ENCODE results near the gene MANSC1. TPM values are rescaled to one million over a fixed set of nuclear protein-coding genes. Genes with fewer than 3 reads are reported as not detected.
A peak's percentile ranks its signal among the peaks of the same experiment; 100 is the strongest.

MANSC1 gene
- total RNA-seq, 1 donor from 2014 or later, result 16.2 TPM

- TF ChIP-seq POLR2AphosphoS5 (IDR thresholded peaks at IDR 0.05; ENCODE audit: insufficient read depth in 1 of 2, low read depth in 1 of 2), result no peak
- TF ChIP-seq CTCF (IDR thresholded peaks at IDR 0.05), result no peak
- TF ChIP-seq POLR2A (IDR thresholded peaks at IDR 0.05), result no peak
- no peaks in the 10 kb centered on the region for H3K9me3 ChIP-seq
- no peaks in the 10 kb centered on the region for H3K36me3 ChIP-seq
- no peak for DNase-seq (ENCODE audit: extremely low spot score in 2 of 2)
- peaks cover 37% of the 10 kb centered on the region for H3K4me1 ChIP-seq
- intact Hi-C loops (cut with DNase I), result loop anchor here (10.0 kb wide), 1 partner anchor 168 kb away; the partner anchor contains the start of gene DUSP16
- H3K27ac ChIP-seq, result peak overlapping the region; percentile 83
- no peaks in the 10 kb centered on the region for H3K27me3 ChIP-seq
- H3K4me3 ChIP-seq, result no peak overlapping the region
These were observed 46.7 kb upstream of the MANSC1 start for GRCh38 chr12:12396694-12397093.

- intact Hi-C loops (cut with DNase I), result loop anchor here (10.0 kb wide), 1 partner anchor 172 kb away; the partner anchor contains the start of gene DUSP16
- no peak for DNase-seq (ENCODE audit: extremely low spot score in 2 of 2)
- TF ChIP-seq POLR2A (IDR thresholded peaks at IDR 0.05) (no peak), CTCF (IDR thresholded peaks at IDR 0.05) (no peak), POLR2AphosphoS5 (IDR thresholded peaks at IDR 0.05; ENCODE audit: insufficient read depth in 1 of 2, low read depth in 1 of 2) (no peak)
- Histone ChIP-seq H3K36me3 (no peaks in the 10 kb centered on the region), H3K4me3 (no peak overlapping the region), H3K27ac (no peak overlapping the region), H3K9me3 (no peaks in the 10 kb centered on the region), H3K27me3 (no peaks in the 10 kb centered on the region), H3K4me1 (peaks cover 15% of the 10 kb centered on the region)
These were observed 43.1 kb upstream of the MANSC1 start for GRCh38 chr12:12393171-12393570.

- Histone ChIP-seq H3K27ac (no peak overlapping the region), H3K4me3 (no peak overlapping the region), H3K4me1 (peaks cover 13% of the 10 kb centered on the region), H3K36me3 (no peaks in the 10 kb centered on the region), H3K9me3 (no peaks in the 10 kb centered on the region), H3K27me3 (no peaks in the 10 kb centered on the region)
- TF ChIP-seq POLR2A (IDR thresholded peaks at IDR 0.05), result no peak
- TF ChIP-seq POLR2AphosphoS5 (IDR thresholded peaks at IDR 0.05; ENCODE audit: insufficient read depth in 1 of 2, low read depth in 1 of 2), result no peak
- no peak for TF ChIP-seq CTCF (IDR thresholded peaks at IDR 0.05)
- intact Hi-C loops (cut with DNase I), result loop anchor here (10.0 kb wide), 1 partner anchor 172 kb away; the partner anchor contains the start of gene DUSP16
- DNase-seq (ENCODE audit: extremely low spot score in 2 of 2), result no peak
These were observed 42.4 kb upstream of the MANSC1 start for GRCh38 chr12:12392413-12392812.

GRCh38 chr12:12387501-12387900, 37.5 kb upstream of the MANSC1 start:
- no peaks in the 10 kb centered on the region for H3K36me3 ChIP-seq
- H3K9me3 ChIP-seq, result no peaks in the 10 kb centered on the region
- H3K27me3 ChIP-seq, result no peaks in the 10 kb centered on the region
- TF ChIP-seq POLR2A (IDR thresholded peaks at IDR 0.05), result no peak
- TF ChIP-seq CTCF (IDR thresholded peaks at IDR 0.05), result no peak
- TF ChIP-seq POLR2AphosphoS5 (IDR thresholded peaks at IDR 0.05; ENCODE audit: insufficient read depth in 1 of 2, low read depth in 1 of 2), result no peak
- peaks cover 6% of the 10 kb centered on the region for H3K4me1 ChIP-seq
- H3K4me3 ChIP-seq, result no peak overlapping the region
- no peak overlapping the region for H3K27ac ChIP-seq
- intact Hi-C loops (cut with DNase I), result no loop called here
- no peak for DNase-seq (ENCODE audit: extremely low spot score in 2 of 2)

GRCh38 chr12:12384571-12385340, 34.7 kb upstream of the MANSC1 start:
- Histone ChIP-seq H3K27ac (no peak overlapping the region), H3K9me3 (no peaks in the 10 kb centered on the region), H3K27me3 (no peaks in the 10 kb centered on the region), H3K36me3 (no peaks in the 10 kb centered on the region), H3K4me1 (peaks cover 6% of the 10 kb centered on the region), H3K4me3 (no peak overlapping the region)
- no peak for DNase-seq (ENCODE audit: extremely low spot score in 2 of 2)
- TF ChIP-seq POLR2A (IDR thresholded peaks at IDR 0.05), result no peak
- no peak for TF ChIP-seq POLR2AphosphoS5 (IDR thresholded peaks at IDR 0.05; ENCODE audit: insufficient read depth in 1 of 2, low read depth in 1 of 2)
- no peak for TF ChIP-seq CTCF (IDR thresholded peaks at IDR 0.05)
- intact Hi-C loops (cut with DNase I), result no loop called here

Measured in vagina (tissue), 2 donors.